Keratinocyte (primary cell): ENCODE measurements around the gene NOTCH3. TPM values are rescaled to one million over a fixed set of nuclear protein-coding genes. Genes with fewer than 3 reads are reported as not detected.

Source experiments
- DNase-seq: peaks from one replicate; pipeline ENCODE4 v3.0.0-alpha.2; 2011; ENCODE audit warnings: low read depth, missing footprints, low spot score
- FAIRE-seq: peaks from 2 replicates; lab custom pipeline; 2011; peaks lifted over from hg19 to GRCh38; lab: Jason Lieb, UNC
- H2AFZ ChIP-seq: 2 replicates; pipeline ENCODE4 v1.6.0; 2012; ENCODE audit warnings: low read length, control low read depth, inconsistent platforms; ENCODE audit not compliant: control insufficient read depth
- H3K27ac ChIP-seq: 2 replicates; pipeline ENCODE4 v1.5.1; 2011; ENCODE audit warnings: low read length; ENCODE audit not compliant: control insufficient read depth, insufficient read depth
- H3K27me3 ChIP-seq: 3 replicates; pipeline ENCODE4 v1.6.0; 2011; ENCODE audit warnings: low read length; ENCODE audit not compliant: control insufficient read depth, insufficient read depth; ENCODE audit errors: extremely low read depth
- H3K36me3 ChIP-seq, 2 experiments: 2 replicates in 1 of 2; 3 replicates in 1 of 2; pipeline ENCODE4 v1.5.1; 2011; ENCODE audit warnings: low read length in 2 of 2, mild to moderate bottlenecking in 1 of 2; ENCODE audit not compliant: control insufficient read depth in 2 of 2, insufficient read depth in 2 of 2; ENCODE audit errors: extremely low read depth in 1 of 2
- H3K4me1 ChIP-seq: 3 replicates; pipeline ENCODE4 v1.5.1; 2011; ENCODE audit warnings: low read length; ENCODE audit not compliant: control insufficient read depth, insufficient read depth; ENCODE audit errors: extremely low read depth
- H3K4me2 ChIP-seq: 3 replicates; pipeline ENCODE4 v1.6.0; 2011; ENCODE audit warnings: low read depth, low read length; ENCODE audit not compliant: control insufficient read depth, insufficient read depth; ENCODE audit errors: extremely low read depth
- H3K4me3 ChIP-seq, 3 experiments: fragments of 200-600 bp in 1 of 3; sonication (generic) in 1 of 3; 2 replicates in 2 of 3; 3 replicates in 1 of 3; pipeline ENCODE4 v1.5.1; 2011 to 2016; ENCODE audit warnings: low read length in 3 of 3, mild to moderate bottlenecking in 3 of 3, control low read depth in 2 of 3, inconsistent platforms in 1 of 3, low read depth in 1 of 3, mixed read lengths in 1 of 3, mixed run types in 1 of 3, moderate library complexity in 1 of 3; ENCODE audit not compliant: control insufficient read depth in 2 of 3, insufficient read depth in 2 of 3; ENCODE audit errors: extremely low read depth in 1 of 3
- H3K79me2 ChIP-seq: 2 replicates; pipeline ENCODE4 v1.6.0; 2012; ENCODE audit warnings: low read length; ENCODE audit not compliant: control insufficient read depth, insufficient read depth
- H3K9ac ChIP-seq: 3 replicates; pipeline ENCODE4 v1.6.0; 2011; ENCODE audit warnings: low read length; ENCODE audit not compliant: control insufficient read depth, insufficient read depth; ENCODE audit errors: extremely low read depth
- H3K9me1 ChIP-seq: 3 replicates; pipeline ENCODE4 v1.6.0; 2011; ENCODE audit warnings: low read length; ENCODE audit not compliant: control insufficient read depth, insufficient read depth; ENCODE audit errors: extremely low read depth
- H3K9me3 ChIP-seq: 2 replicates; pipeline ENCODE4 v1.5.1; 2012; ENCODE audit warnings: low read depth, low read length; ENCODE audit not compliant: control insufficient read depth
- H4K20me1 ChIP-seq: 3 replicates; pipeline ENCODE4 v1.6.0; 2011; ENCODE audit warnings: low read length; ENCODE audit not compliant: control insufficient read depth, insufficient read depth; ENCODE audit errors: extremely low read depth
- CTCF ChIP-seq, 3 experiments: IDR thresholded peaks in 1 of 3; conservative IDR thresholded peaks in 1 of 3; optimal IDR thresholded peaks in 1 of 3; 2 replicates in 2 of 3; 3 replicates in 1 of 3; pipeline versions ENCODE3 to v1.5.1; 2011; ENCODE audit warnings: low read length in 3 of 3, mild to moderate bottlenecking in 3 of 3, moderate library complexity in 2 of 3, control low read depth in 1 of 3, inconsistent platforms in 1 of 3; ENCODE audit not compliant: insufficient read depth in 2 of 3; ENCODE audit errors: extremely low read depth in 1 of 3
- EZH2 ChIP-seq: IDR thresholded peaks from one replicate; pipeline ENCODE4 v1.6.1; 2012; ENCODE audit warnings: inconsistent platforms, mild to moderate bottlenecking, low read length, moderate library complexity
- dilution Hi-C: fragments of 300-500 bp; cut with MboI; formaldehyde crosslinking; loops from one replicate; pipeline ENCODE4 v1.7.0; 2020; ENCODE audit warnings: low sequenced_read_pairs; ENCODE audit not compliant: extremely low pct_ligation_motif_present
- polyA plus RNA-seq, 5 experiments: library from polyadenylated mRNA; depleted of rRNA in 3 of 5; stranded (reverse) in 3 of 5; stranded (forward) in 1 of 5; unstranded in 1 of 5; fragments of >200 nt; gene quantifications; 1 replicate in 1 of 5; 2 replicates in 3 of 5; 3 replicates in 1 of 5; pipeline versions ENCODE4 v1.2.1 to v1.2.3, GENCODE V29; 2011 to 2012; ENCODE audit warnings: missing spikeins in 2 of 5, low read depth in 1 of 5, low replicate concordance in 1 of 5

Gene NOTCH3
- polyA plus RNA-seq, 1 donor (not counting 4 experiments of a cell fraction or from before 2014, with no cell fraction given) = 4.1 TPM

GRCh38 chr19:15123900-15124299 is 76.9 kb downstream of the NOTCH3 start:
- H3K9me1 ChIP-seq = no peaks in the 10 kb centered on the region
- DNase-seq (no peak), FAIRE-seq (no peak)
- no peaks in the 10 kb centered on the region for H4K20me1 ChIP-seq
- H2AFZ ChIP-seq = no peak overlapping the region
- H3K36me3 ChIP-seq = peaks cover 11 to 18% of the 10 kb centered on the region in 2 experiments
- dilution Hi-C loops = no loop called here
- no peak overlapping the region for H3K9ac ChIP-seq
- peaks cover 9% of the 10 kb centered on the region for H3K4me1 ChIP-seq
- H3K4me3 ChIP-seq = no peak overlapping the region
- peak overlapping the region; percentile 89 for H3K4me2 ChIP-seq
- peaks cover 3% of the 10 kb centered on the region for H3K9me3 ChIP-seq
- TF ChIP-seq CTCF (optimal IDR thresholded peaks at IDR 0.05 in 1 of 3, IDR thresholded peaks at IDR 0.05 in 1 of 3, conservative IDR thresholded peaks at IDR 0.05 in 1 of 3; ENCODE audit: extremely low read depth in 1 of 3, insufficient read depth in 2 of 3, low read length in 3 of 3) (no peak), EZH2 (no peak)
- no peak overlapping the region for H3K27ac ChIP-seq
- no peaks in the 10 kb centered on the region for H3K79me2 ChIP-seq
- H3K27me3 ChIP-seq = no peaks in the 10 kb centered on the region

- Histone ChIP-seq H3K4me1 (peaks cover 9% of the 10 kb centered on the region), H3K9me3 (peaks cover 5% of the 10 kb centered on the region), H3K36me3 (peaks cover 11 to 22% of the 10 kb centered on the region in 2 experiments), H3K27ac (no peak overlapping the region), H3K4me2 (no peak overlapping the region), H3K9ac (no peak overlapping the region), H2AFZ (no peak overlapping the region), H3K9me1 (no peaks in the 10 kb centered on the region), H3K4me3 (no peak overlapping the region), H3K79me2 (no peaks in the 10 kb centered on the region), H3K27me3 (no peaks in the 10 kb centered on the region), H4K20me1 (no peaks in the 10 kb centered on the region)
- dilution Hi-C loops = no loop called here
- TF ChIP-seq EZH2 (no peak), CTCF (optimal IDR thresholded peaks at IDR 0.05 in 1 of 3, IDR thresholded peaks at IDR 0.05 in 1 of 3, conservative IDR thresholded peaks at IDR 0.05 in 1 of 3; ENCODE audit: extremely low read depth in 1 of 3, insufficient read depth in 2 of 3, low read length in 3 of 3) (no peak)
- DNase-seq (no peak), FAIRE-seq (no peak)
Measured at GRCh38 chr19:15123031-15123890, 77.5 kb downstream of the NOTCH3 start.
